ENCODE measurements around the gene RABGAP1L.

RABGAP1L gene

GRCh38 chr1:174995121-174995520, 835.8 kb downstream of the RABGAP1L start:
- Histone ChIP-seq H3K4me1 (ENCODE audit: low read depth, poor library complexity, severe bottlenecking) (peaks cover 55% of the 10 kb centered on the region), H2AFZ (ENCODE audit: low read depth) (no peak overlapping the region), H3K79me2 (ENCODE audit: insufficient read depth, low read depth) (peaks cover 2% of the 10 kb centered on the region), H3K4me2 (no peak overlapping the region), H3K9ac (no peak overlapping the region), H3K27me3 (ENCODE audit: insufficient read depth, low read depth) (no peaks in the 10 kb centered on the region), H3K4me3 (IDR thresholded peaks at IDR 0.05; ENCODE audit: insufficient read depth, low read depth, low read length) (no peak overlapping the region), H3K36me3 (ENCODE audit: insufficient read depth) (no peaks in the 10 kb centered on the region), H4K20me1 (ENCODE audit: insufficient read depth) (no peaks in the 10 kb centered on the region), H3K27ac (no peak overlapping the region)
- no peak for TF ChIP-seq CTCF (conservative IDR thresholded peaks at IDR 0.05; ENCODE audit: low read depth, low read length)

DNA sequence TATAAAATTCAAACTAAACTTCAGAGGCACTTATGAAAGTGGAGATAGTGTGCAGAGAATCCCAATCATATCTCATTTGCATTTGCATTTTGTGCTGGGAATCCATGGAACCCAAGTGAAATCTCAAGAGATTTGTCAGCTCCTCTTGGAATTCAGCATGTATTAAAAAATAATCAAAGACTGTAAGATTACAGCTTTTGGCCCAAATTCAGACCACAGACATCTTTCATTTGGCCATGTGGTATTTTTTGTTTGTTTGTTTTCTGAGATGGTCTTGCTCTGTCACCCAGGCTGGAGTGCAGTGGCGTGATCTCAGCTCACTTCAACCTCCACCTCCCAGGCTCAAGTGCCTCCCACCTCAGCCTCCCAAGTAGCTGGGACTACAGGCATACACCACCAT, 836.6 kb downstream of the RABGAP1L start:
- Histone ChIP-seq H3K79me2 (ENCODE audit: insufficient read depth, low read depth) (peaks cover 10% of the 10 kb centered on the region), H3K36me3 (ENCODE audit: insufficient read depth) (no peaks in the 10 kb centered on the region), H3K9ac (no peak overlapping the region), H3K4me2 (no peak overlapping the region), H4K20me1 (ENCODE audit: insufficient read depth) (no peaks in the 10 kb centered on the region), H3K4me3 (IDR thresholded peaks at IDR 0.05; ENCODE audit: insufficient read depth, low read depth, low read length) (no peak overlapping the region), H3K27me3 (ENCODE audit: insufficient read depth, low read depth) (no peaks in the 10 kb centered on the region), H3K27ac (no peak overlapping the region), H2AFZ (ENCODE audit: low read depth) (no peak overlapping the region), H3K4me1 (ENCODE audit: low read depth, poor library complexity, severe bottlenecking) (peaks cover 47% of the 10 kb centered on the region)
- no peak for TF ChIP-seq CTCF (conservative IDR thresholded peaks at IDR 0.05; ENCODE audit: low read depth, low read length)

GRCh38 chr1:174996476-174996875, 837.2 kb downstream of the RABGAP1L start:
- peaks cover 47% of the 10 kb centered on the region for H3K4me1 ChIP-seq (ENCODE audit: low read depth, poor library complexity, severe bottlenecking)
- H4K20me1 ChIP-seq (ENCODE audit: insufficient read depth) = no peaks in the 10 kb centered on the region
- no peaks in the 10 kb centered on the region for H3K36me3 ChIP-seq (ENCODE audit: insufficient read depth)
- no peak for TF ChIP-seq CTCF (conservative IDR thresholded peaks at IDR 0.05; ENCODE audit: low read depth, low read length)
- H3K27ac ChIP-seq = no peak overlapping the region
- peaks cover 16% of the 10 kb centered on the region for H3K79me2 ChIP-seq (ENCODE audit: insufficient read depth, low read depth)
- H3K9ac ChIP-seq = no peak overlapping the region
- H3K4me2 ChIP-seq = no peak overlapping the region
- no peaks in the 10 kb centered on the region for H3K27me3 ChIP-seq (ENCODE audit: insufficient read depth, low read depth)
- no peak overlapping the region for H2AFZ ChIP-seq (ENCODE audit: low read depth)
- H3K4me3 ChIP-seq (IDR thresholded peaks at IDR 0.05; ENCODE audit: insufficient read depth, low read depth, low read length) = no peak overlapping the region

GRCh38 chr1:174997041-174997440, 837.7 kb downstream of the RABGAP1L start:
- Histone ChIP-seq H3K9ac (no peak overlapping the region), H3K79me2 (ENCODE audit: insufficient read depth, low read depth) (peaks cover 21% of the 10 kb centered on the region), H3K27ac (no peak overlapping the region), H3K36me3 (ENCODE audit: insufficient read depth) (no peaks in the 10 kb centered on the region), H3K4me2 (no peak overlapping the region), H2AFZ (ENCODE audit: low read depth) (no peak overlapping the region), H3K4me3 (IDR thresholded peaks at IDR 0.05; ENCODE audit: insufficient read depth, low read depth, low read length) (no peak overlapping the region), H4K20me1 (ENCODE audit: insufficient read depth) (peaks cover 4% of the 10 kb centered on the region), H3K4me1 (ENCODE audit: low read depth, poor library complexity, severe bottlenecking) (peaks cover 47% of the 10 kb centered on the region), H3K27me3 (ENCODE audit: insufficient read depth, low read depth) (no peaks in the 10 kb centered on the region)
- no peak for TF ChIP-seq CTCF (conservative IDR thresholded peaks at IDR 0.05; ENCODE audit: low read depth, low read length)
